Activated T-cell treated with anti-CD3 and anti-CD28 coated beads for 4 hours (primary cell): ENCODE measurements around the gene PHYKPL.

Experiments
- DNase-seq: peaks from one replicate; pipeline ENCODE4 v3.0.0-alpha.2; 2020

Gene PHYKPL

DNA sequence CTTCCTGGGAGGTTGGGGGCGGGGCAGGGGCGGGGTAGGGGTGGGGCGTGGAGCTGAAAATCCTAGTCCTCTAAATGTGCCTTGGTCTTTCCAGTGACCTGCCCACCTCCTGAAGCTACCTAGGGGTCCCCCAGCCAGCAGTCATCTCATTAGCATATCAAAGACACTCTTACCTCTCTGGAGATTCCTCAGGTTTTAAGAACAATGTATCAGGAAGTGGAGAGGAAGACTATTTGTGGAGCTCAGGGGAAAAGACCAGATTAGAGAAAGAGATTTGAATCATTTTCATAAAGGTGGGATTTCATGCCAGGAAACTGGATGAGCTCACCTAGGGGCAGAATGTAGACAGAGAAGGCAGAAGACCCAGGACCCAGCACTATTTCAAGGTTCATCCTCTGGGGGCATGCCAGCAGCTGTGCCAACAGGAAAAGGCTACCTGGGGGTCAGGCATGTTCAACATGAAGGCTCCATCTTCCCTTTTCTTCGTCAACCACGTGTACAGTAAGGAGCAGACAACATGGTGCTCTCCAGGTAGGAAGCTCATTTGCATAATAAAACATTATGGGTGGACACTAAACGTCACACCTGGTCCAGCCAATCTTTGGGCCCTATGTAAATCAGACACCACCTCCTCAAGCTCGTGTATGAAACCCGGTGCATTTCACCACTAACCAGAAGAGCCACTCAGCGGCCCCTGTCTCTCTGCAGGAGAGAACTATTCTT is 52.3 kb downstream of the PHYKPL start:
- no peak for DNase-seq

- no peak for DNase-seq
Measured at GRCh38 chr5:178177569-178177968, 55.0 kb downstream of the PHYKPL start.

- no peak for DNase-seq
Measured at GRCh38 chr5:178176791-178177190, 55.8 kb downstream of the PHYKPL start.

- DNase-seq = no peak
Measured at GRCh38 chr5:178174456-178174855, 58.1 kb downstream of the PHYKPL start.

- no peak for DNase-seq
Measured at GRCh38 chr5:178170455-178170854, 62.1 kb downstream of the PHYKPL start.

GRCh38 chr5:178165581-178165980 is 67.0 kb downstream of the PHYKPL start:
- DNase-seq = no peak

GRCh38 chr5:178163772-178164735 is 68.5 kb downstream of the PHYKPL start:
- DNase-seq = peak; percentile 95

- DNase-seq = no peak
Measured at GRCh38 chr5:178162481-178162880, 70.1 kb downstream of the PHYKPL start.

GRCh38 chr5:178160176-178160575 is 72.4 kb downstream of the PHYKPL start:
- no peak for DNase-seq
